PC-3 (cell line): ENCODE results near the gene SCYL1. TPM values are rescaled to one million over a fixed set of nuclear protein-coding genes. Genes with fewer than 3 reads are reported as not detected.

Experiments used
- ATAC-seq: fragments of 200-7000 bp; cut with Tn5 transposase; 2 replicates; pipeline ENCODE4 v1.9.1; 2020; ENCODE audit warnings: mild to moderate bottlenecking, moderate library complexity
- BruUV-seq: library from RNA; stranded (reverse); fragments of 400-500 nt; replicated peaks from 2 replicates; lab custom pipeline; 2021; lab: Mats Ljungman, UMichigan
- CTCF ChIA-PET: fragments of 300-600 bp; sonication (Branson Sonifier 250); formaldehyde crosslinking; loops from one replicate; lab custom pipeline; 2022; ENCODE audit warnings: antibody characterized with exemption; lab: Charles Lee
- POLR2A ChIA-PET: fragments of 300-600 bp; sonication (Branson Sonifier 250); formaldehyde crosslinking; loops from one replicate; lab custom pipeline; 2022; ENCODE audit warnings: antibody characterized with exemption; ENCODE audit not compliant: unreplicated experiment; lab: Charles Lee
- DNase-seq: peaks from one replicate; pipeline ENCODE4 v3.0.0-alpha.2; 2015
- H2AFZ ChIP-seq: fragments of 300-600 bp; sonication (generic); 2 replicates; pipeline ENCODE4 v1.6.0; 2016; ENCODE audit warnings: antibody characterized with exemption, low read length
- H3F3A ChIP-seq: fragments of 300-600 bp; sonication (generic); one replicate; pipeline ENCODE4 v1.6.0; 2017; ENCODE audit warnings: antibody characterized with exemption, low read length, control low read depth, mild to moderate bottlenecking; ENCODE audit not compliant: unreplicated experiment
- H3K27ac ChIP-seq: fragments of 300-600 bp; sonication (generic); 2 replicates; pipeline ENCODE4 v1.5.1; 2016; ENCODE audit warnings: mild to moderate bottlenecking, low read length
- H3K27me3 ChIP-seq: fragments of 300-600 bp; sonication (generic); 2 replicates; pipeline ENCODE4 v1.6.1; 2016; ENCODE audit warnings: low read length, mixed read lengths
- H3K36me3 ChIP-seq: fragments of 300-600 bp; sonication (generic); 2 replicates; pipeline ENCODE4 v1.6.1; 2016; ENCODE audit warnings: low read depth, mixed run types, low read length, mixed read lengths
- H3K4me1 ChIP-seq: fragments of 300-600 bp; sonication (generic); 2 replicates; pipeline ENCODE4 v1.5.1; 2016; ENCODE audit warnings: low read length; ENCODE audit not compliant: insufficient read depth
- H3K4me2 ChIP-seq: fragments of 300-600 bp; sonication (generic); 2 replicates; pipeline ENCODE4 v1.6.0; 2016; ENCODE audit warnings: low read length
- H3K4me3 ChIP-seq: fragments of 300-600 bp; sonication (generic); 2 replicates; pipeline ENCODE4 v1.5.1; 2016; ENCODE audit warnings: mild to moderate bottlenecking, low read length, mixed read lengths
- H3K79me2 ChIP-seq: fragments of 300-600 bp; sonication (generic); 2 replicates; pipeline ENCODE4 v1.6.1; 2017; ENCODE audit warnings: low read length, mixed read lengths
- H3K9ac ChIP-seq: fragments of 300-600 bp; sonication (generic); 2 replicates; pipeline ENCODE4 v1.6.0; 2016; ENCODE audit warnings: mild to moderate bottlenecking, low read length
- H3K9me2 ChIP-seq: fragments of 300-600 bp; sonication (generic); replicated peaks from 2 replicates; pipeline ENCODE4 v1.6.1; 2016; ENCODE audit warnings: mixed run types, low read length, mixed read lengths
- H3K9me3 ChIP-seq: fragments of 300-600 bp; sonication (generic); 2 replicates; pipeline ENCODE4 v1.6.1; 2016; ENCODE audit warnings: low read length, mixed read lengths
- H4K20me1 ChIP-seq: fragments of 300-600 bp; sonication (generic); 2 replicates; pipeline ENCODE4 v1.6.1; 2016; ENCODE audit warnings: low read length, mixed read lengths
- CTCF ChIP-seq: fragments of 300-600 bp; sonication (generic); conservative IDR thresholded peaks from 2 replicates; pipeline ENCODE4 v1.5.1; 2017; ENCODE audit warnings: antibody characterized with exemption, low read depth, mild to moderate bottlenecking, low read length
- EZH2 ChIP-seq: fragments of 300-600 bp; sonication (generic); IDR thresholded peaks from one replicate; pipeline ENCODE4 v1.6.1; 2017; ENCODE audit warnings: antibody characterized with exemption, mild to moderate bottlenecking, low read length; ENCODE audit not compliant: unreplicated experiment
- EZH2phosphoT487 ChIP-seq: fragments of 300-600 bp; sonication (generic); IDR thresholded peaks from 2 replicates; pipeline ENCODE4 v1.6.1; 2018; ENCODE audit warnings: mild to moderate bottlenecking, antibody characterized with exemption, low read length, borderline replicate concordance
- intact Hi-C: fragments of 100-400 bp; cut with micrococcal nuclease; formaldehyde crosslinking; loops from 2 replicates; pipeline ENCODE4 v1.9.0; 2023
- total RNA-seq: library from RNA; depleted of rRNA; stranded (reverse); fragments of >200 nt; gene quantifications from 2 replicates; pipeline ENCODE4 v1.2.3, GENCODE V29; 2014

SCYL1 gene
- total RNA-seq, 1 experiment from 2014 or later, result 201 TPM

- POLR2A ChIA-PET, result interaction anchor here (0.6 to 3.0 kb wide), 20 partner anchors 9 to 334 kb away, joined by 3 to 40 read pairs (median 12); partner anchors contain the start of gene NEAT1
- peak; percentile 50 for DNase-seq
- Histone ChIP-seq H3K4me1 (peaks cover 45% of the 10 kb centered on the region), H3K4me3 (peak overlapping the region; percentile 95), H3K36me3 (peaks cover 39% of the 10 kb centered on the region), H3K27me3 (no peaks in the 10 kb centered on the region), H3K27ac (peak overlapping the region; percentile 95), H3K9ac (peak overlapping the region; percentile 97), H3F3A (peaks cover 40% of the 10 kb centered on the region), H4K20me1 (peaks cover 42% of the 10 kb centered on the region), H3K4me2 (peak overlapping the region; percentile 90), H3K9me3 (no peaks in the 10 kb centered on the region), H2AFZ (peak overlapping the region; percentile 88), H3K9me2 (no peaks in the 10 kb centered on the region), H3K79me2 (peaks cover 67% of the 10 kb centered on the region)
- BruUV-seq, result TSS peak; percentile 29
- CTCF ChIA-PET, result interaction anchor here (0.6 to 1.1 kb wide), 3 partner anchors 9 to 79 kb away, joined by 3 to 4 read pairs (median 4); no protein-coding TSS in a partner anchor
- TF ChIP-seq EZH2 (no peak), EZH2phosphoT487 (no peak), CTCF (no peak)
- ATAC-seq, result peak; percentile 6; the same call in 1 of the 2 replicates
- intact Hi-C loops, result no loop called here
These were observed 26.7 kb upstream of the SCYL1 start for GRCh38 chr11:65498042-65498726.

GRCh38 chr11:65498727-65498976, 26.2 kb upstream of the SCYL1 start:
- POLR2A ChIA-PET, result interaction anchor here (0.6 to 3.0 kb wide), 16 partner anchors 10 to 335 kb away, joined by 3 to 40 read pairs (median 6); partner anchors contain the start of gene NEAT1
- Histone ChIP-seq H3K27me3 (no peaks in the 10 kb centered on the region), H3K4me2 (peak overlapping the region; percentile 90), H3K9me2 (no peaks in the 10 kb centered on the region), H3F3A (peaks cover 44% of the 10 kb centered on the region), H3K9ac (peak overlapping the region; percentile 97), H2AFZ (peak overlapping the region; percentile 88), H3K36me3 (peaks cover 44% of the 10 kb centered on the region), H3K27ac (peak overlapping the region; percentile 95), H3K79me2 (peaks cover 71% of the 10 kb centered on the region), H3K4me1 (peaks cover 45% of the 10 kb centered on the region), H3K4me3 (peak overlapping the region; percentile 95), H3K9me3 (no peaks in the 10 kb centered on the region), H4K20me1 (peaks cover 47% of the 10 kb centered on the region)
- intact Hi-C loops, result no loop called here
- BruUV-seq, result no TSS peak
- CTCF ChIA-PET, result interaction anchor here (0.6 to 0.7 kb wide), 2 partner anchors 21 to 80 kb away, joined by 3 to 4 read pairs; no protein-coding TSS in a partner anchor
- no peak for DNase-seq
- ATAC-seq, result no peak
- TF ChIP-seq EZH2, result no peak
- TF ChIP-seq CTCF, result no peak
- TF ChIP-seq EZH2phosphoT487, result no peak
